IPS DF 6.9 (cell line): ENCODE data around the gene SEC61A1.

Experiments used
- DNase-seq: peaks from one replicate; pipeline ENCODE4 v3.0.0-alpha.2; 2013; ENCODE audit warnings: low read depth, low spot score
- H3K27ac ChIP-seq: one replicate; pipeline ENCODE4 v1.5.1; 2013; ENCODE audit warnings: low read length, control low read depth
- H3K27me3 ChIP-seq: 2 replicates; pipeline ENCODE4 v1.6.1; 2013; ENCODE audit warnings: mild to moderate bottlenecking, low read length; ENCODE audit not compliant: control insufficient read depth, insufficient read depth
- H3K36me3 ChIP-seq: 2 replicates; pipeline ENCODE4 v1.6.1; 2013; ENCODE audit warnings: low read length; ENCODE audit not compliant: control insufficient read depth, insufficient read depth
- H3K4me1 ChIP-seq: 2 replicates; pipeline ENCODE4 v1.6.1; 2013; ENCODE audit warnings: low read length; ENCODE audit not compliant: control insufficient read depth, insufficient read depth
- H3K4me3 ChIP-seq: 2 replicates; pipeline ENCODE4 v1.5.1; 2013; ENCODE audit warnings: mild to moderate bottlenecking, low read length
- H3K9me3 ChIP-seq: 2 replicates; pipeline ENCODE4 v1.6.1; 2013; ENCODE audit warnings: low read length, inconsistent platforms; ENCODE audit not compliant: control insufficient read depth, insufficient read depth
- WGBS: extraction: QIAGEN DNeasy Blood & Tissue Kit; methylation state at CpG from one replicate; pipeline ENCODE4 v1.1.7; 2013; ENCODE audit warnings: mixed read lengths, missing lambda C conversion rate; ENCODE audit not compliant: insufficient read length, insufficient coverage; 5-methylcytosine and 5-hydroxymethylcytosine counted together

SEC61A1 gene

GRCh38 chr3:128069271-128069670, 17.0 kb downstream of the SEC61A1 start:
- Histone ChIP-seq H3K9me3 (no peaks in the 10 kb centered on the region), H3K27ac (no peak overlapping the region), H3K4me1 (no peaks in the 10 kb centered on the region), H3K27me3 (no peaks in the 10 kb centered on the region), H3K4me3 (no peak overlapping the region), H3K36me3 (peaks cover 57% of the 10 kb centered on the region)
- DNase-seq = no peak
- no CpG with 5 or more reads among the region's 15 CpGs for WGBS

- Histone ChIP-seq H3K27ac (no peak overlapping the region), H3K36me3 (peaks cover 50% of the 10 kb centered on the region), H3K4me3 (no peak overlapping the region), H3K9me3 (no peaks in the 10 kb centered on the region), H3K4me1 (peaks cover 3% of the 10 kb centered on the region; the same call in 1 of the 2 replicates), H3K27me3 (no peaks in the 10 kb centered on the region)
- DNase-seq = no peak
- no CpG with 5 or more reads among the region's 13 CpGs for WGBS
Observed at GRCh38 chr3:128070898-128071591, 18.8 kb downstream of the SEC61A1 start.

GRCh38 chr3:128071771-128072453, 19.7 kb downstream of the SEC61A1 start:
- DNase-seq = no peak
- Histone ChIP-seq H3K4me3 (no peak overlapping the region), H3K36me3 (peaks cover 41% of the 10 kb centered on the region), H3K9me3 (no peaks in the 10 kb centered on the region), H3K4me1 (peaks cover 3% of the 10 kb centered on the region; the same call in 1 of the 2 replicates), H3K27ac (no peak overlapping the region), H3K27me3 (no peaks in the 10 kb centered on the region)
- no CpG with 5 or more reads among the region's 11 CpGs for WGBS

- H3K36me3 ChIP-seq = peaks cover 34% of the 10 kb centered on the region
- WGBS = no CpG with 5 or more reads among the region's 13 CpGs
- no peaks in the 10 kb centered on the region for H3K27me3 ChIP-seq
- no peak overlapping the region for H3K4me3 ChIP-seq
- DNase-seq = no peak
- peaks cover 3% of the 10 kb centered on the region; the same call in 1 of the 2 replicates for H3K4me1 ChIP-seq
- H3K9me3 ChIP-seq = no peaks in the 10 kb centered on the region
- no peak overlapping the region for H3K27ac ChIP-seq
Observed at GRCh38 chr3:128072454-128073184, 20.4 kb downstream of the SEC61A1 start.

GRCh38 chr3:128073185-128073725, 21.0 kb downstream of the SEC61A1 start:
- no CpG with 5 or more reads among the region's 6 CpGs for WGBS
- Histone ChIP-seq H3K4me1 (peaks cover 3% of the 10 kb centered on the region; the same call in 1 of the 2 replicates), H3K9me3 (no peaks in the 10 kb centered on the region), H3K27ac (no peak overlapping the region), H3K36me3 (peaks cover 29% of the 10 kb centered on the region), H3K27me3 (no peaks in the 10 kb centered on the region), H3K4me3 (no peak overlapping the region)
- DNase-seq = no peak

GRCh38 chr3:128073807-128074206, 21.6 kb downstream of the SEC61A1 start:
- no CpG with 5 or more reads among the region's 2 CpGs for WGBS
- Histone ChIP-seq H3K4me1 (peaks cover 3% of the 10 kb centered on the region; the same call in 1 of the 2 replicates), H3K27ac (no peak overlapping the region), H3K36me3 (peaks cover 24% of the 10 kb centered on the region), H3K9me3 (no peaks in the 10 kb centered on the region), H3K27me3 (no peaks in the 10 kb centered on the region), H3K4me3 (no peak overlapping the region)
- no peak for DNase-seq

- H3K27ac ChIP-seq = no peak overlapping the region
- H3K4me1 ChIP-seq = peaks cover 3% of the 10 kb centered on the region; the same call in 1 of the 2 replicates
- H3K9me3 ChIP-seq = no peaks in the 10 kb centered on the region
- peak overlapping the region; percentile 51; the same call in 1 of the 2 replicates for H3K4me3 ChIP-seq
- H3K36me3 ChIP-seq = peaks cover 24% of the 10 kb centered on the region
- WGBS = no CpG with 5 or more reads among the region's 7 CpGs
- DNase-seq = no peak
- H3K27me3 ChIP-seq = no peaks in the 10 kb centered on the region
Observed at GRCh38 chr3:128074851-128075521, 22.7 kb downstream of the SEC61A1 start.

- no peaks in the 10 kb centered on the region for H3K27me3 ChIP-seq
- H3K4me1 ChIP-seq = peaks cover 3% of the 10 kb centered on the region; the same call in 1 of the 2 replicates
- no peaks in the 10 kb centered on the region for H3K9me3 ChIP-seq
- H3K27ac ChIP-seq = no peak overlapping the region
- H3K36me3 ChIP-seq = peaks cover 17% of the 10 kb centered on the region
- WGBS = no CpG with 5 or more reads among the region's 78 CpGs
- peak overlapping the region; percentile 51; the same call in 1 of the 2 replicates for H3K4me3 ChIP-seq
- DNase-seq = peak; percentile 77
Observed at GRCh38 chr3:128075522-128076482, 23.6 kb downstream of the SEC61A1 start.

GRCh38 chr3:128076483-128077201, 24.4 kb downstream of the SEC61A1 start:
- no CpG with 5 or more reads among the region's 79 CpGs for WGBS

More at GRCh38 chr3:128076483-128077201, 24.4 kb downstream of the SEC61A1 start:
- Histone ChIP-seq H3K4me1 (peaks cover 3% of the 10 kb centered on the region; the same call in 1 of the 2 replicates), H3K4me3 (peak overlapping the region; percentile 23; the same call in 1 of the 2 replicates), H3K36me3 (peaks cover 11% of the 10 kb centered on the region), H3K27ac (no peak overlapping the region), H3K9me3 (no peaks in the 10 kb centered on the region), H3K27me3 (no peaks in the 10 kb centered on the region)
- no peak for DNase-seq
